ENCODE data around the gene C6orf120. TPM values are rescaled to one million over a fixed set of nuclear protein-coding genes. Genes with fewer than 3 reads are reported as not detected.

Gene C6orf120
- total RNA-seq, 4 donors from 2014 or later, result 14.8 to 29.0 (median 21.7) TPM

DNA sequence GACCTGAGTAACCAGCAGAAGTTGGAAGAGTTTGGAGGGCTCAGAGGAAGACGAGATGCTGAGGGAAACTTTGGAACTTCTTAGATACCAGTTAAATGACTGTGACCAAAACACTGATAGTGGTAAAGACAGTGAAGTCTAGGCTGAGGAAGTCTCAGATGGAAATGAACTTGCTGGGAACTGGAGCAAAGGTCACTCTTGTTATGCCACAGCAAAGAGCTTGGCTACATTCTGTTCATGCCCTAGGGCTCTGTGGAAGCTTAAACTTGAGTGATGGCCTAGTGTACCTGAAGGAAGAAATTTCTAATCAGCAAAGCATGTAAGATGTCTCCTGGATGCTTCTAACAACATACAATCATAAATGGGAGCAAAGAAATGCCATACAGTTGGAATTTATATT, 24.8 kb upstream of the C6orf120 start:
- intact Hi-C loops (cut with DNase I), result no loop called here
- WGBS, 2 donors, result 82 to 96% methylated on average over 1 of the region's 1 CpG

DNA sequence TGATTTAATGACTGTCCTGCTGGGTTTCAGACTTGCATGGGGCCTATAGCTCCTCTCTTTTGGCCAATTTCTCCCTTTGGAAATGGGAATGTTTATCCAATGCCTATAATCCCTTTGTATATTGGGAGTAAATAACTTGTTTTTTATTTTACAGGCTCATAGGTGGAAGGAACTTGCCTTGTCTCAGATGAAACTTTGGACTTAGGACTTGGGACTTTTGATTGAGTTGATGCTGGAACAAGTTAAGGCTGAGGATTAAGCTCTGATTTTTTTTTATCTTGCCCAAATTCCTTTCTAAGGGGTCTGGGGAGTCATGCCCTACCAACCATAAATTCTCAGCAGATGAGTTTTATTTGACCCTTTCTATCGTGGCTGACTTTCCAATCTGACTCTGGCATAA, 23.6 kb upstream of the C6orf120 start:
- peaks cover 0 to 69% (median 0%) of the 10 kb centered on the region in 3 donors for H3K36me3 ChIP-seq
- TF ChIP-seq, protein P1, sequence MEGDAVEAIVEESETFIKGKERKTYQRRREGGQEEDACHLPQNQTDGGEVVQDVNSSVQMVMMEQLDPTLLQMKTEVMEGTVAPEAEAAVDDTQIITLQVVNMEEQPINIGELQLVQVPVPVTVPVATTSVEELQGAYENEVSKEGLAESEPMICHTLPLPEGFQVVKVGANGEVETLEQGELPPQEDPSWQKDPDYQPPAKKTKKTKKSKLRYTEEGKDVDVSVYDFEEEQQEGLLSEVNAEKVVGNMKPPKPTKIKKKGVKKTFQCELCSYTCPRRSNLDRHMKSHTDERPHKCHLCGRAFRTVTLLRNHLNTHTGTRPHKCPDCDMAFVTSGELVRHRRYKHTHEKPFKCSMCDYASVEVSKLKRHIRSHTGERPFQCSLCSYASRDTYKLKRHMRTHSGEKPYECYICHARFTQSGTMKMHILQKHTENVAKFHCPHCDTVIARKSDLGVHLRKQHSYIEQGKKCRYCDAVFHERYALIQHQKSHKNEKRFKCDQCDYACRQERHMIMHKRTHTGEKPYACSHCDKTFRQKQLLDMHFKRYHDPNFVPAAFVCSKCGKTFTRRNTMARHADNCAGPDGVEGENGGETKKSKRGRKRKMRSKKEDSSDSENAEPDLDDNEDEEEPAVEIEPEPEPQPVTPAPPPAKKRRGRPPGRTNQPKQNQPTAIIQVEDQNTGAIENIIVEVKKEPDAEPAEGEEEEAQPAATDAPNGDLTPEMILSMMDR (IDR thresholded peaks at IDR 0.05), result no peak
- TF ChIP-seq POLR2A (IDR thresholded peaks at IDR 0.05), result no peak
- 76 to 94% methylated on average over 1 of the region's 1 CpG for WGBS, 2 donors
- no peak overlapping the region for H3K4me3 ChIP-seq
- H3K4me1 ChIP-seq, result no peaks in the 10 kb centered on the region
- DNase-seq, result no peak
- no peaks in the 10 kb centered on the region for H3K27me3 ChIP-seq
- H3K27ac ChIP-seq, result no peak overlapping the region
- H3K9me3 ChIP-seq, result no peaks in the 10 kb centered on the region
- intact Hi-C loops (cut with DNase I), result no loop called here

More for the DNA sequence above, 24.8 kb upstream of the C6orf120 start:
- H3K4me1 ChIP-seq, result no peaks in the 10 kb centered on the region
- peaks cover 0 to 64% (median 0%) of the 10 kb centered on the region in 3 donors for H3K36me3 ChIP-seq
- no peak overlapping the region for H3K27ac ChIP-seq
- DNase-seq, result no peak
- no peaks in the 10 kb centered on the region for H3K27me3 ChIP-seq
- no peaks in the 10 kb centered on the region for H3K9me3 ChIP-seq
- TF ChIP-seq POLR2A (IDR thresholded peaks at IDR 0.05), result no peak
- TF ChIP-seq, protein P1 (IDR thresholded peaks at IDR 0.05), result no peak
- H3K4me3 ChIP-seq, result no peak overlapping the region

DNA sequence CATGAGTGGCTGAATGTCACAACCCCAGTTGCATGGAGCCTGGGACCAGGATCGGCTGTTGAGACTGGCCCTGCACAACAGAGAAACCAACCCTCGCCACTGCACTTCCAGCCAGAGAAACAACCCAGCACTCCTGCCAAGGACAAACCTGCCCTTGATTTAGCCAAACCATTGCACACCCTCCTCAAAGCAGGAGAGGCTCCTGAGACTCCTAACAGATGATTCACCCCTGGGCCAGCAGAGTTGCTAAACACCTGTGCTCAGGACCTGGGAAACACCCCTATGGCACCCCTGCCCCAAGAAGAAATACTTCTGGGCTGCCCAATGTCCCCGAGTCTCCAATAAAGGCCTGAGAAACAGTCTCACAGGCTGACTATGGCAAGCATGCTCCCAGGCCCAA, 17.9 kb upstream of the C6orf120 start:
- H3K4me3 ChIP-seq, result no peak overlapping the region
- DNase-seq, result no peak
- intact Hi-C loops (cut with DNase I), result no loop called here
- peaks cover 0 to 91% (median 6%) of the 10 kb centered on the region in 3 donors for H3K36me3 ChIP-seq
- H3K4me1 ChIP-seq, result peaks cover 0 to 9% (median 0%) of the 10 kb centered on the region in 3 donors
- H3K27ac ChIP-seq, result no peak overlapping the region
- TF ChIP-seq POLR2A (IDR thresholded peaks at IDR 0.05), result no peak
- TF ChIP-seq, protein P1 (IDR thresholded peaks at IDR 0.05), result no peak
- no peaks in the 10 kb centered on the region for H3K27me3 ChIP-seq
- WGBS, 2 donors, result 80% methylated on average over 2 of the region's 3 CpGs; no CpG with 5 or more reads in 1 of the 2 donors
- peaks cover 0 to 11% (median 8%) of the 10 kb centered on the region in 3 donors for H3K9me3 ChIP-seq

DNA sequence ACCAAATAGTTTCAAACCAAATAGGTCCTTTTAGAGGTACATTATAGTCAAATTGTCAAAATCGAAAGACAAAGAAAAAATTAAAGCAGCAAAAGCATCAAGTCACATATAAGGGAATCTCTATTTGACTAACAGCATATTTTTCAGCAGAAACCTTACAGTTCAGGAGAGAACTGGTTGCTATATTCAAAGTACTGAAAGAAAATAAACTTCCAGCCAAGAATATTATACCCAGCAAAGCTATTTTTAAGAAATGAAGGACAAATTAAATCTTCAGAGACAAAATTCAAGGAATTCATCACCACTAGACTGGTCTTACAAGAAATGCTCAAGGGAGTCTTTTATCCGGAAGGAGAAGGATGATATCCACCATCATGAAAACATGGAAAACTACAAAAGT, 16.1 kb upstream of the C6orf120 start:
- WGBS, 2 donors, result 90 to 97% methylated on average over 2 of the region's 2 CpGs
- no peak for TF ChIP-seq POLR2A (IDR thresholded peaks at IDR 0.05)
- TF ChIP-seq, protein P1 (IDR thresholded peaks at IDR 0.05), result no peak

DNA sequence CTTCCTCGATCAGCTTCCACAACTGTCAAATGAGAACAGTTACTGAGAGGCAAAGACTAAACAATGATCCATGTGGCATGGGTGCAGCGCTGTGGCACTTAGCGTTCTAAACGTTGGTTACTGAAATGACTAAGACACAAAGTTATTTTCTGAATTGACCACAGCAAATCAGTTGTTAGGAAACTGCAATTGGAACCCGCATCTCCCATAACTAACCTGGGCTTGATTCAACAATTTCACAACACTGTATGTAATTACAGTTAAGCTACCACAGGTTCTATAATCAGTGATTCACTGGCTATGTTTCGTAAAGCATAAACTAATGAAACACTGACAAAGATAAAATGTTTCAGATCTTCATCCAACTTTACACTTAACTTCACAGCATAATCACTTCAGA, 12.6 kb upstream of the C6orf120 start:
- H3K4me1 ChIP-seq, result peaks cover 0 to 4% (median 1%) of the 10 kb centered on the region in 3 donors
- peaks cover 0 to 11% (median 8%) of the 10 kb centered on the region in 3 donors for H3K9me3 ChIP-seq
- H3K4me3 ChIP-seq, result no peak overlapping the region
- TF ChIP-seq POLR2A (IDR thresholded peaks at IDR 0.05), result no peak
- TF ChIP-seq, protein P1 (IDR thresholded peaks at IDR 0.05), result no peak
- DNase-seq, result no peak
- peaks cover 0 to 51% (median 6%) of the 10 kb centered on the region in 3 donors for H3K36me3 ChIP-seq
- peak overlapping the region in 1 of 4 donors; percentile 53 for H3K27ac ChIP-seq
- WGBS, 2 donors, result 48 to 55% methylated on average over 6 of the region's 6 CpGs
- H3K27me3 ChIP-seq, result no peaks in the 10 kb centered on the region
- intact Hi-C loops (cut with DNase I), result no loop called here

More for the DNA sequence above, 16.1 kb upstream of the C6orf120 start:
- H3K27ac ChIP-seq, result no peak overlapping the region
- no peak for DNase-seq
- peaks cover 0 to 11% (median 8%) of the 10 kb centered on the region in 3 donors for H3K9me3 ChIP-seq
- no peak overlapping the region for H3K4me3 ChIP-seq
- no peaks in the 10 kb centered on the region for H3K27me3 ChIP-seq
- H3K36me3 ChIP-seq, result peaks cover 0 to 75% (median 6%) of the 10 kb centered on the region in 3 donors
- peaks cover 0 to 9% (median 4%) of the 10 kb centered on the region in 3 donors for H3K4me1 ChIP-seq
- intact Hi-C loops (cut with DNase I), result no loop called here
